Activated effector memory CD4-positive, alpha-beta T cell treated with anti-CD3 and anti-CD28 coated beads, Interleukin-2, amount 50 U/mL, for 16 hours (primary cell): ENCODE data around the gene ASAP2.

Experiments
- DNase-seq: peaks from one replicate; pipeline ENCODE4 v3.0.0-alpha.2; 2020

ASAP2 gene

DNA sequence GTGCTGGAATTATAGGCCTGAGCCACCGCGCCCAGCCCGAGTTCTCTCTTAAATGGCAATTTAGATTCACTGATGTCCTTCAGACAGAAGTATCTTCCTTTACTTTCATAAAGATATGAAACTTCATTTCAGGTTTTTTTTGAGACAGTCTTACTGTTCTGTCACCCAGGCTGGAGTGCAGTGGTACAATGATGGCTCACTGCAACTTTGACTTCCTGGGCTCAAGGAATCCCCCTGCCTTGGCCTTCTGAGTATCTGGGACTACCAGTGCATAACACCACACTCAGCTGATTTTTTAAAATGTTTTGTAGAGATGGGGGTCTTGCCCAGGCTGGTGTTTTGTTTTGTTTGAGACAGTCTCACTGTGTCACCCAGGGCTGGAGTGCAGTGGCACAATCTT lies 203.5 kb downstream of the ASAP2 start:
- no peak for DNase-seq

DNA sequence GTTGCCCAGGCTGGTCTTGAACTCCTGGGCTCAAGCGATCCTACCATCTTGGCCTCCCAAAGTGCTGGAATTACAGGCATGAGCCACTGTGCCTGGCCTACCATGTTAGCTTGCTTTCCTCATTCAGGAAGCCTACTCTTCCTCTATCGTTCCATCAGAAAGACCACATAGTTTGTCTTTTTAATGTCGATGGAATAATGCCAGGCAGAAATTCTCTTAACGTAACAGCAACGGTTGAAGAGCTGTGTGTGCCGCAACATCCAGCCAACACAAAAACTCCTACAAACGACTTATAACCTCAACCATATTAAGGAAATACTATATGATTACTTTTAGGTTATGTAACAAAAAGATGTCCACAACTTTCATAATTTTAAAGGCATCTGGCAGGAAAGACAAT lies 206.2 kb downstream of the ASAP2 start:
- no peak for DNase-seq

DNA sequence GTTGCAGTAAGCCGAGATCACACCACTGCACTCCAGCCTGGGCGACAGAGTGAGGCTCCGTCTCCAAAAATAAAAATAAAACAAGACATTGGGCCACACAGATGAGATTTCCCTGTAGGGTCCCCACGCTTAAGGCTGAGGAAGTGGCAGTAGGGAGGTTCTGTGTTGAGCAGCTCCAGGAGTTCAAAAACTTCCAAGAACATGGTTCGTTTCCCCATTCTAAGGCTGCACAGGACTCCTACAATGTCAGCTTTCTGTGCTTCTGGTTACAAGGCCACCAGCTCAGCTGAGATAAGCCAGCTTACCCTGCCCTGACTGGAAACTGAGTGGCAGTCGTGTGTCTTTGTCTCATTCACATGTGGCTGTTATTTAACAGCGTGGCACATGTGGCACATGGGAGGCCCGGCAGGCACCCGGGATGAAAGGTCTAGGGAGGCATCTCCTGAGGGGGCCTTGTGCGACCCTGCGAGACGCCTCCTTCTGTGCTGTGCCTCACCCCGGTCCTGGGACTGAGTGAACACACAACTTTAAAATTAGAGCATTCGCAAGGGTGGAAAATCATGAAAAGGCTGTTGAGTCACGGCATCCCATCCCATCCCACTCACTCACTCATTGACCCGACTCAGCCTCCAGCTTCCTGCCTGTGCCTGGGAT lies 209.0 kb downstream of the ASAP2 start:
- no peak for DNase-seq

DNA sequence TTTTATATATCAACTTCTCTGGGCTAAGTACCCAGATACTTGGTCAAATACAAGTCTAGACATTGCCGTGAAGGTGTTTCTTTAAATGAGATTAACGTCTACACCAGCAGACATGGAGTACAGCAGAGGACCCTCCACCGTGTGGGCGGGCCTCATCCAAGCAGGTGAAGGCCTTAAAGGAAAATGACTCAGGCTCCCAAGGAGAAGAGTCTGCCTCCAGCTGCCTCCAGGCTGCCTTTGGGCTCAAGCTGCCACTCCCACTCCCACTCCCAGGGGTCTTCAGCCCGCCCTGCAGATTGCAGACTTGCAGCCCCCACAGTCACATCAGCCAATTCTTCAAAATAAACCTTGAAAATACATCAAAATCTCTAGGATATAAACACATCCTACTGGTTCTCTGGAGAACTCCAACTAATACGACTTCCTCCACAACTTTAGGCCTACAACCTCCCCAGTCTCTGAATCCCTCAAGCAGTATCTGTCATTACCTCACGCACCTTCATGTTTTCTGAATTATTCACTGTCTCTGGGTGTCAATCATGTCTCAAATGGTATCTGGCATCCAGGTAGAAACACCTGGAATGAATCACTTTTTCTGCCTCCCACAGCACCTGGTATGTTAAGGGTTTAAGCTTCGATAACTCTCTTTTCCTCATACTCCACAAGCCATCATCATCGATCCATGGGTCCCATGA lies 209.8 kb downstream of the ASAP2 start:
- no peak for DNase-seq

DNA sequence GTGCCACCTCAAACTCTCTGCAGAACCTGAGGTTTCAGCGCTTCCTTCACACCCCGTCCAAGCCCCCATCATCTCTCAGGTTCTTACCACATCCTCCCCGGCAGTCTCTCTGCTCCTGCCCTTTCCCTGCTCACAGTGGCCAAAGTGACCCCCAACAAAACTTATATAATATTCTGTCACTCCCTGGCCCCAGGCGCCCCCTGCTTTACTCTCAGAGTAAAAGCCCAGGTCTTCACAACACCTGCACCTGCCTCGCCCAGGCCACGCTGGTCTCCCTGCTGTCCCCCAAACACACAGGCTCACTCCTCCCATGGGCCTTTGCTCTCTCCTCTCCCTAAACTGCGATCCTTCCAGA lies 210.3 kb downstream of the ASAP2 start:
- no peak for DNase-seq

DNA sequence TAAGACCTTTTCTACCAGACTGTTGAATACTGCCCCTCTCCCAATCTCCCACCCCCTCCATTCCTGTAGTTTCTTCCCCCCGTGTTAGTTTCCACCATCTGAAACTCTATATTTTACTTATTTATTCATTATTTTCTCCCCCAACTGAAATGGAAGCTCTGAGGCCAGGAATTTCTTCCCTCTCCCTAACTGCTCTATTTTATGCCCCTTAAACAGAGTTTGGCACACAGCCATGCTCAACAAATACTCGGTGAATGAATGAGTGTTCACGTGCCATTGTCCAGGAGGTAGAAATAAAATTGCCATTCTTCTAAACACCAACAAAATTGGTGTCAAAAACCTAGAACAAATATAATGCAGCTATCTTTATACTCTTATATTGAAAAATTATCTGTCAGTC lies 211.1 kb downstream of the ASAP2 start:
- DNase-seq = no peak

DNA sequence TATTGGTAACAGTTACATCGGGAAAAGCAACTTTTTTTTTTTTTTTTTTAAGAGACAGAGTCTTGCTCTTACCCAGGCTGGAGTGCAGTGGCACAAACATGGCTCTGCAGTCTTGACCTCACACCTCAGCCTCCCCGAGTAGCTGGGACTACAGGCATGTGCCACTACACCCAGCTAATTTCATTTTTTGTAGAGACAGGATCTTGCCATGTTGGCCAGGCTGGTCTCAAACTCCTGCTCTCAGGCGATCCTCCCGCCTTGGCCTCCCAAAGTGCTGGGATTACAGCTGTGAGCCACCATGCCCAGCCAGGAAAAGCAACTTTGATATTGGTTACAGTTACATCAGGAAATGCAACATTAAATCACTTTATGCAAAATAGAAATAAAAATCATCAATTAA lies 212.1 kb downstream of the ASAP2 start:
- no peak for DNase-seq

DNA sequence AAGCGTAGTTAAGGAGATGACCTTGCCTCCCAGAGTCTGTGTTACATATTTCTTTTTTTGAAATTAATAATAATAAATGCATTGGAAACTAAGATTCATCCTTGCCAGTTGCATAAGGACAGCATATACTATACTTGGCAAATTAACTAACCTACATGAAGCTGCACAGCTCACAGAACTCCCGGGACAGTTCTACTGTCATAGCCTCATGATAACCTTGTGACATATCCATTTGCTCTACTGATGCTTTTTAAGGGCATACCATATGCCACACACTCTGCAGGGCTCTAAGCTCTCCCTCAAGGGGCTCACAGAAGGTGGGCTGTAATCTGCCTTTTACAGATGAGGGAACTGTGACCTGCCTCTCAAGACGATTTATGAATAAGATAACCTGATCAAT lies 212.9 kb downstream of the ASAP2 start:
- DNase-seq = no peak

DNA sequence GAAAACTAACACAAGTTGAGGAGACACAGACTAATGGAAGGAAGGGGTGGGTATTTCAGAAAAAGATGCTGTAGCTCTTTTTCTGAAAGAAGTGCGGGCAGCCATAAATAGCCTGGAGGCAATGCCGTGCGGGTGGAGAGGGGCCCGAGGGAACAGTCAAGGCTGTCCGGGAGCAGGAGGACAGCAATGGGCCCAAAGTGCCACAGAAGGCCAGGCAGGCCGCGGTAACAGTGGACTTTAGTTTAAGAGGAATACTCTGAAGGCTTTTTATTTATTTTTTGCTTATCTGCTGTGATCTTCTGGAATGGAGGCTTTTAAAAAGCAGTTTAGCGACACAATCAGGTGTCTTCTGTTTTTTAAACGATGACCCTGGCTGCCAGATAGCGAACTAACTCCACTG lies 213.9 kb downstream of the ASAP2 start:
- no peak for DNase-seq

DNA sequence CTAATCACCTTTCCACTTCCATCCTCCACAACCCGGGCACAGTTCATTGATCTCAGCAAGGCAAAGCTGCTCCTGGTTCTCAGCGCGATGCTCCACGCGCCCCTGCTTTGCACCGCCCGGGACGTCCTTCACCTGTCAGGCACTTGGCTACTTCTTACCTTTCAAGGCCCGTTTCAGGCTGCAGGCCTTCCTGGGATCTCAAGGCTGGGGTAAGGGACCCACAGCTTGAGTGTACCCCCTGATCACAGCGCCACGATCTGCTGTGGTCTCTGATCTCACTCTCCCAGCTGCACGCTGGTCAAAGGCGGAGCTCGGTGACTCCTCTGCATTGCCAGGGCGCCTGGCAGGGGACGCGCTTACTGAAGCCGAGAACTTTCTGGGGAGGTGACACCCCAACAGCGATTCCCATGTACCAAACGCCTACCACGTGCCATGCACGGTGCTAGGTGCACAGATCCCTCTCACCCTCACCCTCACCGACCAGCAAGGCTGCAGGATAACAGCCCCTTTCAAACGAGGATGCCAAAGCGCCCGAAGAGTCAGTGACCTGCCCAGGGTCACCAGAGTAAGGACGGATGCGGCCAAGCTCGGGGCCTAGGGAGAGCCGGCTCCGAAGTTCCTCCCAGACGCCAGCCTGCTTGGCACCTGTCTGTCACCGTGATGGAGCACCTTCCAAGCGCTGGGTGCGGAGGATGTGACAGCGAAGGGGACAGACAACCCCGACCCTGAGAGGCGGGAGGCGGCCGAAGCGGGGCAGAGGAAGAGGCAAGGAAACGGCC lies 215.9 kb downstream of the ASAP2 start:
- peak; percentile 82 for DNase-seq

DNA sequence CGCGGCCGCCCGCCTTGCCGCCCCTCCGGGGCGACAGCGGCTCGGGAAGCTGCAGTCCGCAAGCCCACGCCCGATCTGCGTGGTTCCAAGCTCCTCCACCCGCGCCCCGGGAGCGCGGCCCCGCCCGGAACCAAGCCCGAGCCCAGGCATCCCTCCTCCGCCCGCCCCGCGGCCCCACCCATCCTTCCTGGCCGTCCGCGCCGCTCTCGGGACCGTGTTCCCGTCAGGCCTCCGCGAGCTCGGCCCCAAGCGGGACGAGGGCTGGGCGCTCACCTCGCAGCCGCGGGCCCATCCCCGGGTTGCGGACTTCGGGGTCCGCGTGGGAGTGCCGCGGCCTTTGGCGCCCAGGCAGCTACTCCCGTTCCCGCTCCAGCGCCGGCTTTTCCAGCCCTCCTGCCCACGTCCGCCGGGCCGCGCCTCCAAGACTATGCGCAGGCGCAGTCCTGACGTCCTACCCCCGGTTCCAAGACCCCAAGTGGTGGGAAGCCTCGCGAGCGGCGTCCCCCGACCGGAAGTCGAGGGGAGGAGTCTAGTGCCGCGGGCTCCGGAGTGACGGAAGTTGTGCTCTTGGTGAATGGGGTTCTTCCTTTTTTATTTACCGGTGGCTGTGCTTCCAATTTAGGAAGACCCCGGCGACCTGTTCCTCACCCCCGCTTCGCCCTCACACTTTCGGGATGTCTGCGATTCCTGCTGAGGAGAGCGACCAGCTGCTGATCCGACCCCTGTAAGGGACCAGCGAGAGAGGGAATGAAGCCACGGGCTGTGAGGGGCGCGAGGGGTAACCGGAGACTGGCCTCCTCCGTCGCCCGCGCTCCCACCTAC lies 216.7 kb downstream of the ASAP2 start, which contains the start of the genes CPSF3 and ITGB1BP1:
CPSF3 (plus strand) TSS at position 555 of the 822 bp plus-strand sequence; CDS start at position 675, 120 bp downstream.
ITGB1BP1 (minus strand) TSS at position 429 of the 822 bp plus-strand sequence. CDS start 4,831 bp downstream, outside the sequence.
- peak; percentile 99 for DNase-seq

DNA sequence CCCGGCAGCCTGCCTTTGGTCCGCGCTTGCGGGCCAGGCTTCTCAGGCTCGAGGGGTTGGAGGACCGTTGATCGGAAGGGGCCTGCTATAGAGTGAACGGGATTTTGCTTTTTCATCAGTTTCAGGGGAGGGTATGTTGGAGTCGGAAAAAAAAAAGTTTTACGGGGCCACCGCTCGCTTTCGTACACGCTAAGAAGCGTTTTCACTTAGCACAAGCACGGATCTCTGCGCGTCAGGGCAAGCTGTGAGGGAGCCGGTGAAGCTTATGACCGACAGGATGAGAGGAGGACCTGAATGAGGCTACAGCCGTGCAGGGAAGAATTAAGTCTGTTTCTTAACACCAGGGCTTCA lies 217.3 kb downstream of the ASAP2 start:
- DNase-seq = peak; percentile 77

DNA sequence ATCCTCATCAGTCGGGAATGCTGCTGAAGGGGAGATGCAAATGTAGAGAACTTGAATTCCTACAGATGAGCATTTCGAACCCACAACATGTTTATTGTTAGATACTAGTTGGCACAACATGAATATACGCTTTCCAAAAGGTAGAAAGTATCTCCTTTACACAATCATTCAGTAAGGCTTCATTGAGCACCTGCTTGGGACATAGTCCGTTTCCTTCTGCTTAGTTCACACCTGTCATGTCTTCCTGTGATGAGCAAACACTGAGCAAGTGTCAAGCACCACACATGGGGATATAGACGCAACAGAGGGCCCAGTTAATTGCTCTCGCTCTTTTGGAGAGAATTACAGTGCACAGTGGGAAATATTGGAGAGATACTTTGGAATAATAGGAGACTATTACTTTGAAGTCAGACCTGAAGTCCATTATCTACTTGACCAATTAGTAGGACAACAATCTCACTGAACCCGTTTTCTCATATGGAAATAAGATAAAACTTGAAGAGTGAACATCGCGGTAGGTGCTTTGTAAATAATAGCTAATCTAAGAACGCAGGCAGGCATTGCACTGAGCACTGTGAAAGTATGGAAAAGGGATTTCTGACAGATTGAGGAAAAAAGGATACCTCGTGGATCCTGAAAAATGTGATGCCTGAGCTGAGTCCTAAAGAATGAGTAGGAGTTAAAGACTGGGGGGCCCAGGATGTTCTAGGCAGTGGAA lies 218.0 kb downstream of the ASAP2 start:
- DNase-seq = no peak

DNA sequence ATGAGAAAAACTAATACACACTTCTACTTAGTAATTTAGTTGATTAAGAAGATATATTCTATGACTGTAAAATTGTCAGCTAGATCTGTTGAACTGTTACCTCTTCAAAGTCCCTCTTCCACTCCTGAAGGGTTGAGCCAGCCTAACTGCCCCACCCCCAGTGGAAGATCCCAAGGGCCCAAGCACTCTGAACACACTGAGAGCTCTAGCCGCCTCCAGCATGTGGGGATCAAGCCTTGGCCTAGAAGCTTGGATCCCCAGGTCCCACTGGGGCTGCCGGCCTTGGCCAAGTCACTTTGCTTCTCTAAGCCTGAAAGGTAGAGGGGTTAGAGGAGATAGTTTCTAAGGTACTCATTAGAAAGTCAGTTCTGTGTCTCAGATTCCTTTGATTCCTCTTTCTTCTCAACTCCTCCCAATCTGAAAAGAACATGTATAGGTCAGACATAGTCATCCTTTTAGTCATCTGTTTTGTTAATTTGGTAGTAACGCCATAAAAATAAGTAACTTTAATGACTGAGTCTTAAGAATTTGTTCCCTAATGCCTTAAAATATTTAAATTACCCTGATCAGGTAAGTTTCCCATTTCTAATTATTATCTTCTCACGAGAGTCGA lies 222.5 kb downstream of the ASAP2 start:
- no peak for DNase-seq

DNA sequence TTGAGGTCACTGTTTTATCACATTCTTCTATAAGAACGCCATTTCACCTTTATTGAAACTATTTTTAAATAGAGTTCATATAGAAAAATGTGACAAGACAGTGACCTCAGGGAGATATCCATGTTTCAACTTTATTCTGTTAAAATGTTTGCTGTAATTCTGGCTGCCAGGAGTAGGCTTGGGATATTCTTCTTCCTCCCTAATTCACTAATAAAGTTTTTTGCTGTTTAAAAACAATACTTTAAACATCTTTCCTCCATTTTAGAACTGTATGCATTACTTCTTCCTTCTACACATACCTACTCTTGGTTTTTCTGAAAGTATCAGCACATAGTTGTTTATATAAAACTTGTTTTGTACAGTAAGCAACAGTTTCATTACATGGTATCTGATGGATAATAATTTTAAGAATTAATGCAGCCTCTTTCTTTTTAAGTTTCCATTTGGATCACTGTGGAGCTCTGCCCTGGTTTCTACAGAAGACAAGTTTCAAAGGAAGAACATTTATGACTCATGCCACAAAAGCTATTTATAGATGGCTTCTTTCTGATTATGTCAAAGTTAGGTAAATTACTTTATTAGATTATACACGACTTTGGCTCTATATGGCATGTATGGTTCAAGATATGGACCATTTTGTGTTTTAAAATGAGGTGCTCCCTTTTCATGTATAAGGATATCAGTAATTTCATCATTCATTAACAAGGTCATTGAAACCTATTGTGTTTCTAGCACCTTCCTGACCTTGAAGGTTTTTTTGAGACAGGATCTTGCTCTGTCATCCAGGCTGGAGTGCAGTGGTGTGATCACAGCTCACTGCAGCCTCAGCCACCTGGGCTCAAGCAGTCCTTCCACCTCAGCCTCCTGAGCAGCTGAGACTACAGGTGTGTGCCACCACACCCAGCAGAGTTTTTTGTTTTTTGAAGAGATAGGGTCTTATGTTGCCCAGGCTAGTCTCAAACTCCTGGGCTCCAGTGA lies 224.0 kb downstream of the ASAP2 start:
- DNase-seq = no peak

DNA sequence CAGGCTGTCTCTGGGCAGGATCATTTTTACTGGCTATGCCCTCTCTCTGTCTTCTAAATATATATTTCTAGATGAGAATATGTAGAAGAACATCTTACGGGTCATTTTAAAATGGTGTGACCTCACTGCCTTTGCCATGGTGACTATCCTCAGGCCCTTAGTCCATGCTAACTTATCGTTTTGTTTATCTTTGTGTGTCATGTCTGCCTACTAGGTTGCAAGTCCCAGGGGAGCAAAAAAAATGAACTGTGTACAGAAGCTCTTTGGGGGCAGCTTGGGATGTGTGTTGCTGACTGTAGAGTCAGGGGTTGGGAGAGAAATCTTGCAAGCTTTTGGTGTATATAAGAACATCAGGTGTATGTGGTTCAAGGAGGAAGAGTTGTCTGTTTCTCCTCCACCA lies 227.9 kb downstream of the ASAP2 start:
- DNase-seq = no peak

DNA sequence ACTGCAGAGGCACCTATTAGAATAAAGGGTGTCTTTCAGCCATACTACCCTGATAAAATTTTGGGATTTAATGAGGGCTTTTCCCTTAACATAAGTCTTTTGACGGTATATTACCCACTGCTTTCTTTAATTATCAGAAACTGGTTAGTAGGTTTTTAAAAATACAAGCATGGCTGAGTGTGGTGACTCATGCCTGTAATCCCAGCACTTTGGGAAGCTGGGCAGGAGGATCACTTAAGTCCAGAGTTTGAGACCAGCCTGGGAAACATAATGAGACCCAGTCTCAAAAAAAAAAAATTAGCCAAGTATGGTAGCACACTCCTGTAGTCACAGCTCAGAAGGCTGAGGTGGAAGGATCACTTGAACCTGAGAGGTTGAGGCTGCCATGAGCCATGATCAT lies 232.9 kb downstream of the ASAP2 start:
- no peak for DNase-seq

DNA sequence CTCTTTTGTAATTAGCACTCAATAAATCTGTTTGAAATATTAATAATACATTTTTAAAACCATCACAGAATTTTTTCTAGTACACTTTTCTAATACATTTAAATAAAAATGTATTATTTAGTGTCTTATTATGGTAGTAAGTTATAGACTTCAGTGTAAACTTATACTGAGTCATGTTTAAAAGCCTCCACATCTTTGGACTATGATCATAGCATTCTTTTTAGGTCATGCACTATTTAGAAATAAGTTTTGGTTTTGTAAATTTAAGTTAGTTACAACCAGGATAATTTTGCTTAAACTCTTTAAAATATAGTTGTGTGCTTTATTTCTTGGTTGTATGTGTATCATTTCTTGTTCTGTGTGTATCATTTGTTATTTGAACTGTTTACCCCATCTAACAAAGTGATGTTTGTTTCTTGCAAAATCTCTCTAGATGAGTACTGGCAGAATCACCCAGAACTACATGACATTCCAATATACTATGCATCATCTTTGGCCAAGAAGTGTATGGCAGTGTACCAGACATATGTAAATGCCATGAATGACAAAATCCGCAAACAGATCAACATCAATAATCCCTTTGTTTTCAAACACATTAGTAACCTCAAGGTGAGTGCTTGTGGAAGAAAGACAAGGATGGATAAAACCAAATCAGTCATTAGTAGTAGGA lies 233.6 kb downstream of the ASAP2 start:
- no peak for DNase-seq

DNA sequence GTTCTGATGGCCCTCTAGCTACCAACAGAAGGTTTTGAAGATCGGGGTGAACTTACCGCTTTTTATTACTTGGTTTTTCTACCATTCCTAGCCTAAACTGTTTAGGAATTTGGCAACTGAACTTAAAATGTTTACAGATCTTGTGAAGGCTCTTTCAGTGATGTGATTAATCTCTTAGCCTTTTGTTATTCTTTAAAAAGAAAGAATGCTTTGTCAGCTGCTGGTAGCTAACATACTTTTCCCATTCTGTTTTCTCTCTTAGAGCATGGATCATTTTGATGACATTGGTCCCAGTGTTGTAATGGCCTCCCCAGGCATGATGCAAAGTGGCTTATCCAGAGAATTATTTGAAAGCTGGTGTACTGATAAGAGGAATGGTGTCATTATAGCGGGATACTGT lies 234.9 kb downstream of the ASAP2 start:
- no peak for DNase-seq

DNA sequence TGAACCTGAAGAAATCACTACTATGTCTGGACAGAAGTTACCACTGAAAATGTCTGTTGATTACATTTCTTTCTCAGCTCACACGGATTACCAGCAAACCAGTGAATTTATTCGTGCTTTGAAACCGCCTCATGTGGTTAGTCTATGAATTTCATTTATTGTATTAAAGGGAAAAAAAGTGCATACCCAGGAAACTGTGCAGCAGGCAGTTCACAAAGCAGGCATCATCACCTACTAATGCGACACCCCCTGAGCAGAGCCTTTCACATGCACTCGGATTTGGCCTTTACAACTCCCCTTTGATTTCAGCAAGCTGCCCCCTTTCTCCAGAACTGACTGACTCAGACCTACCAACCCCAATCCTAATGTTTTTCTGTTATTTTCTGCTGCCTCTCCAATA lies 236.9 kb downstream of the ASAP2 start:
- DNase-seq = no peak
